G401 (cell line): ENCODE results near the gene MYL10. TPM values are rescaled to one million over a fixed set of nuclear protein-coding genes. Genes with fewer than 3 reads are reported as not detected.

Source experiments
- DNase-seq: peaks from one replicate; pipeline ENCODE4 v3.0.0-alpha.2; 2015; ENCODE audit warnings: low spot score
- in situ Hi-C: cut with HindIII; loops from 2 replicates; pipeline ENCODE4 v1.10.0; 2016; ENCODE audit warnings: low sequenced_read_pairs, mixed read lengths
- total RNA-seq: library from RNA; depleted of rRNA; stranded (reverse); fragments of >200 nt; shearing (Covaris generic); gene quantifications from 2 replicates; pipeline ENCODE4 v1.2.3, GENCODE V29; 2014; rRNA removed

MYL10 gene
- total RNA-seq, 1 experiment from 2014 or later: 0.17 TPM

GRCh38 chr7:101586078-101586905 is 42.8 kb downstream of the MYL10 start:
- in situ Hi-C loops: no loop called here
- DNase-seq: no peak

- in situ Hi-C loops: no loop called here
- DNase-seq: no peak
Measured at GRCh38 chr7:101582971-101583370, 46.1 kb downstream of the MYL10 start.

- no peak for DNase-seq
- in situ Hi-C loops: no loop called here
Measured at GRCh38 chr7:101581891-101582290, 47.2 kb downstream of the MYL10 start.

- in situ Hi-C loops: no loop called here
- no peak for DNase-seq
Measured at GRCh38 chr7:101580596-101580995, 48.5 kb downstream of the MYL10 start.

GRCh38 chr7:101578552-101578951 is 50.5 kb downstream of the MYL10 start:
- in situ Hi-C loops: no loop called here
- no peak for DNase-seq

- in situ Hi-C loops: no loop called here
- DNase-seq: no peak
Measured at GRCh38 chr7:101576998-101577397, 52.1 kb downstream of the MYL10 start.

- in situ Hi-C loops: no loop called here
Measured at GRCh38 chr7:101575721-101576120, 53.4 kb downstream of the MYL10 start.

GRCh38 chr7:101575168-101575567 is 53.9 kb downstream of the MYL10 start:
- in situ Hi-C loops: no loop called here

More at GRCh38 chr7:101575721-101576120, 53.4 kb downstream of the MYL10 start:
- no peak for DNase-seq

GRCh38 chr7:101572156-101572555 is 56.9 kb downstream of the MYL10 start:
- in situ Hi-C loops: no loop called here
- no peak for DNase-seq

More at GRCh38 chr7:101575168-101575567, 53.9 kb downstream of the MYL10 start:
- DNase-seq: no peak

- in situ Hi-C loops: no loop called here
- DNase-seq: no peak
Measured at GRCh38 chr7:101567230-101567629, 61.9 kb downstream of the MYL10 start.

GRCh38 chr7:101565601-101566209 is 63.4 kb downstream of the MYL10 start:
- in situ Hi-C loops: no loop called here
- DNase-seq: no peak

- DNase-seq: no peak
- in situ Hi-C loops: no loop called here
Measured at GRCh38 chr7:101564778-101565211, 64.3 kb downstream of the MYL10 start.

- in situ Hi-C loops: no loop called here
- DNase-seq: no peak
Measured at GRCh38 chr7:101563943-101564777, 64.9 kb downstream of the MYL10 start.

Other genes with a start within 250 kb of the MYL10 start
- gene CUX1, start 188.3 kb upstream of the MYL10 start, total RNA-seq: 18.0 and 23.2 TPM in 2 replicates